B cell (primary cell): Measurements from ENCODE around the gene SPAG5.

Experiments used
- CTCF ChIP-seq: fragments of 200-600 bp; IDR thresholded peaks from one replicate; pipeline ENCODE4 v1.8.0; 2022; ENCODE audit warnings: antibody characterized with exemption, mild to moderate bottlenecking
- EZH2 ChIP-seq: IDR thresholded peaks from 2 replicates; pipeline ENCODE4 v1.6.1; 2012; ENCODE audit warnings: borderline replicate concordance, low read depth, mild to moderate bottlenecking, moderate library complexity, low read length; ENCODE audit not compliant: insufficient read depth, poor library complexity, severe bottlenecking

DNA sequence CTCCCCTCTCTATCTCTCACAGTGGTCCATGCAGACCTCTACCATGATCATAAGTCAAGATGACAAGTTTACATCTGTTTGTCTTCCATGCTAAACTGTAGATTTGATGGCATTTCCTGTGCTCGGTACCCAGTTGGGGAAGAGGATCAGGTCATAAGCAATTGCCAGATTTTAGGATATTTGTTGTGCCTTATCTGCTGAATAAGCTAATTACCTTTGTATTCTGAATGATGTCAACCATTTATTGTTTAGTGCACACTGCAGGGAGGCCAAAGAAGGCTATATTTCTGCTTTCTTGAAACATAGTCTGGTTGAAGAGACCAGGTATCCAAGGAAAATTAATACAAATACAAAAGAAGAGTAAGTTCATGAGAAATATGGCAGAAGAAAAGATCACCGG lies 16.3 kb downstream of the SPAG5 start:
- TF ChIP-seq CTCF (no peak), EZH2 (no peak)
